NCI-H510A (cell line): ENCODE measurements around the gene FN3KRP.

ENCODE experiments used
- DNase-seq: peaks from one replicate; lab custom pipeline; 2025; lab: John Stamatoyannopoulos, UW

The FN3KRP gene

GRCh38 chr17:82709024-82709675 is 7.4 kb upstream of the FN3KRP start:
- DNase-seq, result no peak

GRCh38 chr17:82709676-82710498 is 6.6 kb upstream of the FN3KRP start:
- no peak for DNase-seq

GRCh38 chr17:82710499-82711232 is 5.8 kb upstream of the FN3KRP start:
- no peak for DNase-seq

- no peak for DNase-seq
Measured at GRCh38 chr17:82713071-82713723, 3.3 kb upstream of the FN3KRP start.

GRCh38 chr17:82718986-82719685 is 2.6 kb downstream of the FN3KRP start:
- DNase-seq, result no peak

GRCh38 chr17:82720204-82720603 is 3.7 kb downstream of the FN3KRP start:
- DNase-seq, result no peak

GRCh38 chr17:82722341-82723013 is 6.0 kb downstream of the FN3KRP start:
- DNase-seq, result no peak

- DNase-seq, result no peak
Measured at GRCh38 chr17:82723169-82723807, 6.8 kb downstream of the FN3KRP start.

- DNase-seq, result no peak
Measured at GRCh38 chr17:82726427-82726826, 9.9 kb downstream of the FN3KRP start.

- DNase-seq, result no peak
Measured at GRCh38 chr17:82729479-82730260, 13.2 kb downstream of the FN3KRP start.

- no peak for DNase-seq
Measured at GRCh38 chr17:82732118-82732743, 15.7 kb downstream of the FN3KRP start.

GRCh38 chr17:82734987-82735866 is 18.7 kb downstream of the FN3KRP start, which contains the start of gene FN3K:
TSS of gene FN3K (plus strand) at chr17:82735615. CDS start at chr17:82735637, 22 bp downstream.
- peak; percentile 42 for DNase-seq

- no peak for DNase-seq
Measured at GRCh38 chr17:82736511-82737185, 20.1 kb downstream of the FN3KRP start.

- no peak for DNase-seq
Measured at GRCh38 chr17:82737967-82738877, 21.7 kb downstream of the FN3KRP start.

- DNase-seq, result no peak
Measured at GRCh38 chr17:82740906-82741759, 24.6 kb downstream of the FN3KRP start.
